ENCODE data around the gene GNB1L.

The GNB1L gene

GRCh38 chr22:19821523-19822300, 33.0 kb downstream of the GNB1L start:
- no peak for DNase-seq

GRCh38 chr22:19820880-19821522, 33.7 kb downstream of the GNB1L start:
- DNase-seq, result no peak

DNA sequence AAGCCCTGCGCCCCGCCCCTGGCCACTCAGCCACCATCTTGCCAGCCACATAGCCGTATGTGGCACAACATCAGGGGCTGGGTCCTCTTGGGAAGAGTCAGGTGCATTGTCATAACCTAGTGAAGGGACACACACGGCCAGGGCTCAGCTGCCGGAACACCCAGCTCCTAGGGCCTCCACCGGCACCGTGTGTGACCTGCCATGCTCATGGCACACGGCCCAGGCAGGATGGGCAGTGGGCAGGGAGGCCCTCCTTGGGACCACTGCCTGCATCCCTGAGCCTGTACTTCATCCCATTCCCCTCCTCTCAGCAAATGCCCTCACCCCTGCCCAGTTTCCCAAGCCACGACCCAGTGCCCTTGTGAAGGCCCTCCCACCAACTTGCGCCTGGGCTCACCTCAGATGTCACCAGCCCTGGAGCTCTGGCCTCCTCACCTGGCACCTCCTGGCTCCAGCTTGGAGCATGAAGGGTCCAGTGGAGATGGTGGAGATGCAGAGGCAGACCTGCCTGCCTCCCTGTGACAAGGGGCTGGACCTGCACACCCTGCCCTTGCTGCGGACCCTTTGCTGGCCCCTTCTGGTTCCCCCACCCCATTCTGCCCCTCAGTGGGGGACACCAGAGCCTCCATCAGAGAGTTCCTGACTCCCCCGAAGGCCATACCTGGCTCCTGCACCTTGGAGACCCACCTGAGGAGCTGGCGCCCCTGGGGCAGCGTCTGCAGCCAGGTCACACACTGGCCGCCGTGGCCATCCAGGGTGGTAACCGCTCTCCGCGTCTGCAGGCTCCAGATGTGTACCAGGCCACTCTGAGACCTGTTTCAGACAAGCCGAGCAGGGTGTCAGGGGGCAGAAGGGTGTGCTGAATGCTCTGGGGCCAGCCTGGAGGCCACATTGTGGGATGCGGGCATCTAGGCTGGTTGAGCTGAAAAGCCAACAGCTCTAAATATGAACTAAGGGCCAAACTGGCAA, 34.5 kb downstream of the GNB1L start:
- DNase-seq, result no peak

DNA sequence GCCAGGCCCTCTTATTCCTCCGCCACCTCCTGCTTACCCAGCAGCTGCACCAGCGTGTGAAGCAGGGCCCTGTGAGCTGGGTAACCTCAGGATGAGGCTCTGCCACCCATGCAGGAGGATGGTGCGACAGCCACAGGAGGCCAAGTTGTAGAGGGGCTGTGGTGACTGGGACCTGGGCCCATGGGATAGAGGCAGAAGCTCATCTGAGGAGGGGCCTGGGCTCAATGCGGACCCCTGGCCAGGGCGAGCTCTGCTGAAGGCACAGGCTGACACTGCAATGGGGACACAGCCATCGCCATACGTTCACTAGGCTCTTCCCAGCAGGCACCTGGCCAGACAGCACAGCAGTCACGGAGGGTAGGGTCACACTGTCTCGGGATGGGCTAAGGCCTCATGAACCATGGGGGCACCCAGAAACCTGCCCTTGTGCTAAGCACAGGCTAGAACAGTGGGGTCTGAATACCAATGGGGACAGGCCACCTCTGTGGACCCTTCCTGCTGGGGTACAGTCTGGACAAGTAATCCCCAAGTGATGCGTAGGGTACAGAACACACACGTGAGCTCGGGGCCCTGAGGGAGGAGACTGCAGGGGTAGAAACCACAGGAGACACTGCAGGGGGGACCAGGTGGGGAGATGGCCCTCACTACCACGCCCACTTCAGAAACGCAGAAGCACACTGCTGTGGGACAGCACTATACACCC, 35.3 kb downstream of the GNB1L start:
- DNase-seq, result no peak

- no peak for DNase-seq
These were observed 36.1 kb downstream of the GNB1L start for GRCh38 chr22:19818324-19819207.

GRCh38 chr22:19816372-19817119, 38.1 kb downstream of the GNB1L start:
- no peak for DNase-seq

DNA sequence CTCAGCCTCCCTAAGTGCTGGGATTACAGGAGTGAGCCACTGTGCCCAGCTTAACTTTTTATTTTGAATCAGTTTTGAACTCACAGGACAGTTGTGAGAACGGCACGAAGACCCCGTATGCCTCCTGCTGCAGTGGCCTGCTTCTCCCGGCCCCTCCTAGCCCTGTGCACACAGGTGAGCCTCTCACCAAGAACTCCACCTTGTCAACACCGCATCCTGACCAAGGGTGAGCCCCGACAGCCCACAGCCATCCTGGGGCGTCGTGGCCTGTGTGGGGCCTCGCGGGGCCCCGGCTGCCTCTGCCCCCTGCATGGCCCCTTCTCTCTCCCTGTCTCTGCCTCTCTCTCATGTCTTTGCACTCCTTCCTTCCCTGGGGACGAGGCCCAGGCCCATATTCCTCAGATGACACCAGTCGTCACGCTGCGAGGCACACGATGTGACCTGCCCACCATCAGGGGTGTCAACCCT, 38.8 kb downstream of the GNB1L start:
- DNase-seq, result no peak

DNA sequence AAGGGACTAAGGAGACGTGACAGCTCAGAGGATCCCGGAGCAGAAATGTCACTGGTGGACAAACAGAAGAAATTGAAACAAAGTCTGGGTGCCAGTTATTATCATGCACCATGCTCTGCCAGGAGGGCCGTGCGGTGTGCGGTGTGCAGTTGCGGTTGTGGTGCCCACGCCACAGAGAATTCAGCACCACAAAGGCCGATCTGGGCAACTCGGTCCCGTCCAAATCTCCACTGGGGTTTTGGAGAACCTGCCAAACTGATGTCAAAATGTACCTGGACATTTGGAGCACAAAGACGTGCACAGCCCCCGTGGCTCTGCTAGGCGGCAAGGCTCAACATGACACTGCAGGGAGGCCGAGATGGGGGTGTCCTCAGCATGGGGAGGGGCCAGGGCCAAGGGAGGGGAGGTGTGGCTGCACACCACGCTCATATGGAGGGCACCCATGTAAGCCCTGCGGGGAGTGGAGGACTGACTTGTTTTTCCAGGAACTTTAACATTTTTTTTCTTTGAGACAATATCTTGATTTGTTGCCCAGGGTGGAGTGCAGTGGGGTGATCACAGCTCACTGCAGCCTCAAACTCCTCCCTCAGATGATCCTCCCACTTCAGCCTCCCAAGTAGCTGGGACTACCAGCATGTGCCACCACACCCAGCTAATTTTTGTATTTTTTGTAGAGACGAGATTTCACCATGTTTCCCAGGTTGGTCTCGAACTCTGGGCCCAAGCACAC, 39.4 kb downstream of the GNB1L start:
- DNase-seq, result no peak

DNA sequence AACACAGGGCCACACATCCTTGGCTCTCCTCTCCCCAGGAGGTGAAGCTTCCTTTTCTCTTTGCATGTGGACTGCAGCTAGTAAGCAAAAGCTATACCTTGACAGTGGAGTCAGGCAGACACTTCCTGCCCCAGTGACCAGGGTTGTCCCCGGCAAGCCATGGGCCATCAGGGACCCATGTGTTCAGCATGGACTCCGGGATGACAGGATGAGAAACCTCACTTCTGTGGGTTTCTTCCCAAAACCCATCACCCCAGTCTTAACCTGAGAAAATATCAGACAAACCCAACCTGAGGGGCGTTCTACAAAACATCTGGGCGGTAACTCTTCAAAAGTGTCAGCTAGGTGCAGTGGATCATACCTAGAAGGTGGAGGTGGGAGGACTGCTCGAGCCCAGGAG, 40.2 kb downstream of the GNB1L start:
- no peak for DNase-seq

GRCh38 chr22:19812910-19813309, 41.8 kb downstream of the GNB1L start:
- no peak for DNase-seq

DNA sequence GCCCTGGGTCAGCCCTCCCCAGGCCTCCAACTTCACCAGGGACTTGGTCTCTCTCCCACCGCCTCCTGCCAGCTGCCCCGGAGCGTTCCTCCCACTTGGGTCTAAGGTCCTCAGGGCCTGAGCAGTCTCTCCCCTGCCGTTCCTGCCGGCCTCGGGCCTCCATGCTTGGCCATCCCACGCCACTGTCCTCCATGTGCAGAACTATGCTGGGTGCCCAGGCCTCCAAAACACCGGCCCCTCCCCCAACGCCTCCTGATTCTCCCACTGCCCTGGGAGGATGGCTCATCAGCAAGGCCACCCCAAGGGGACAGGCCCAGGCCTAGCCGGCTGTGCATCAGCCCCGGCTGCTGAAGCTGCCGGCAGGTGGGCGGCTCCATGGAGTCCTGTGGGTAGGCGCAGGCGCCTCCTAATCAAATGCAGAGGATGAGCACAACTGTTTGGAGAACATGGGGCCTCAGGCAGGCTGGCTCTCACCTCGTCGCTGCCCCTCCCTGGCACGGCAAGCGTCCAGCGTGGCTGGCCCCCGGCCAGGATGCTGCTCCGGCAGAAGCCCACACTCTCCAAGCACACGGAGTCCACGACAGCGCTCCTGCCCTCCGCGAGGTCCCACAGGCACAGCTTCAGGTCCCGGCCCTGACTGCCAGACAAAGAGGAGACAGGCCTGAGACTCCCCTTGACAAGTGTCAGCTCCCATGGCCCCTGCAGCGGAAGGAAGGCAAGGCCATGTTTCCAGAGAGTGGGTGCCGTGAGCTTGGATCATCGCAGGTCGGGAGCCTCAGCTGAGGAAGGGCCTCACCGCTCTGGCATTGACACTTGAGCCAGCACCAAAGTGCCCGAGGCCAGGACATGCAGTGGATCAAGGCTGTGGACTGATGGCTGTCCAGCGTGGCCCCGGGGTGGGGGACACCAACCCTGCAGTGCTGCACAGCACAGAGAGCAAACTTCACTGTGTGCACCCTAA, 42.6 kb downstream of the GNB1L start:
- no peak for DNase-seq

DNA sequence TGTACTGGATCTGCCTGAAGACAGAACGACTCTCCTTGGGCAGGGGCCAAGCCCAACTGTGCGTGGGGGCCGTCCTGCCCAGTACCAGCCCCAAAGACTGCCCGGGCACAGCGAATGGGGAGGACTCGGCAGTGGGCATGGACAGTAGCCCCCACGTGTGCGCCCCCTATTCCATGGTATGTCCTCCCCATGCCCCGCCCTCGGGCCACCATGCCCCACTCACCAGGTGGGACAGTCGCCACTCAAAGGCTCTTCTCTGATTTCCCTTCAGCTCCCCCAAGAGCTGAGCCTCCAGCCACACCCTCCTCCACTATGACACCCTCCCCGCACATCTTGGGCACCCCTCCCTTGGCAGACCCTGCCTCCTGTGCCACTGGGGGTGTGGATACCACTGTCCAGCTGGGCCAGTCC, 43.5 kb downstream of the GNB1L start:
- DNase-seq, result no peak

DNA sequence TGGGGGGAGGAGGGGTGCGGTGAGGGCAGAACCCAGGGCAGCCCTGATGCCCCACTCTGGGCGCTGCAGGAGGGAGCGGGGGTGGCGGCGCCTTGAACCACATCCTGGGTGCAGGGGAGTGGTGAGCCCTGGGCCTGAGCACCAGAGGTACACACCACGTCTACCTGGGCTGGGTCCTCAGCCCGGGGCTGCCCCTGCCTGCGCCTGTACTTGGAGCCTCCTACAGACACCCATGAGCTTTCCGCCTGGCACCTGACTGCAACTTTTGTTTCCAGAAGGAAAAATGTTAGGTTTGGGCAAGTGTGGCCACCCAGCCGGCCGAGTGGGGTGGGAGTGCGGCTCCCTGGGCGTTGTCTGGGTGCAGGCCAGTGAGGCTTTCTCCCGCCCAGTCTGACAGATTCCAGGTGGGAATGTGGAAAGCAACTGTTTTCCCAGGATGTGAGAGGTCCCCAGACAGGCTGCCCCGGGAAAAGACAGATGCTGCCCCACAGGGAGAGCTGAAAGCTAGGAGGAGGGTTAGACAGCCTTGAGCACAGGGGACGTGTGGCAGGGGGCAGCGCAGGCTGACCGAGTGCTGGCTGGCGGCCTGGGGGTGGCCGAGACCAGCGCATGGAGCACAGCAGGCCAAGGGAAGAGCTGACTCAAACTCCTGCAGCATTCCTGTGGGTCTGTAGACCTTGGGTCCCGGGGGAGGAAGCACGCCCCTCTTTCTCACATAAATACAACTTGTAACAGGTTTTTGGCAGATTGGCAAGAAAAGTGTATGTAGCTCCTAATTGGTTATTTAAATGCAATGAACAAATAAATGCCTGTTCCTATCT, 44.1 kb downstream of the GNB1L start:
- no peak for DNase-seq

DNA sequence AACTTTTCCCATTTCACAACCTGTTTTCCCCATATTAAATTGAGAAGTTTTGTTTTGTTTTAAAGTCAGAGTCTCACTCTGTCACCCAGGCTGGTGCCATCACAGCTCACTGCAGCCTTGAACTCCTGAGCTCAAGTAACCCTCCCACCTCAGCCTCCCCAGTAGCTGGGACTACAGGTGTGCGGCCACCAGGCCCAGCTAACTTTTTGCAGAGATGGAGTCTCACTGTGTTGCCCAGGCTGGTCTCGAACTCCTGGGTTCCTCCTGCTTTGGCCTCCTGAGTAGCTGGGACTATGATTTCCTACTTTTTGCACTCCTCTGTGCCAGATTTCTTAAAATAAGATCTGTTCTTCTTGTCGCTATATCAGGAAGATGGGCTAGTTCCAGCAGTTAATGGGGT, 44.9 kb downstream of the GNB1L start:
- no peak for DNase-seq

GRCh38 chr22:19808873-19809478, 45.7 kb downstream of the GNB1L start:
- DNase-seq, result no peak

DNA sequence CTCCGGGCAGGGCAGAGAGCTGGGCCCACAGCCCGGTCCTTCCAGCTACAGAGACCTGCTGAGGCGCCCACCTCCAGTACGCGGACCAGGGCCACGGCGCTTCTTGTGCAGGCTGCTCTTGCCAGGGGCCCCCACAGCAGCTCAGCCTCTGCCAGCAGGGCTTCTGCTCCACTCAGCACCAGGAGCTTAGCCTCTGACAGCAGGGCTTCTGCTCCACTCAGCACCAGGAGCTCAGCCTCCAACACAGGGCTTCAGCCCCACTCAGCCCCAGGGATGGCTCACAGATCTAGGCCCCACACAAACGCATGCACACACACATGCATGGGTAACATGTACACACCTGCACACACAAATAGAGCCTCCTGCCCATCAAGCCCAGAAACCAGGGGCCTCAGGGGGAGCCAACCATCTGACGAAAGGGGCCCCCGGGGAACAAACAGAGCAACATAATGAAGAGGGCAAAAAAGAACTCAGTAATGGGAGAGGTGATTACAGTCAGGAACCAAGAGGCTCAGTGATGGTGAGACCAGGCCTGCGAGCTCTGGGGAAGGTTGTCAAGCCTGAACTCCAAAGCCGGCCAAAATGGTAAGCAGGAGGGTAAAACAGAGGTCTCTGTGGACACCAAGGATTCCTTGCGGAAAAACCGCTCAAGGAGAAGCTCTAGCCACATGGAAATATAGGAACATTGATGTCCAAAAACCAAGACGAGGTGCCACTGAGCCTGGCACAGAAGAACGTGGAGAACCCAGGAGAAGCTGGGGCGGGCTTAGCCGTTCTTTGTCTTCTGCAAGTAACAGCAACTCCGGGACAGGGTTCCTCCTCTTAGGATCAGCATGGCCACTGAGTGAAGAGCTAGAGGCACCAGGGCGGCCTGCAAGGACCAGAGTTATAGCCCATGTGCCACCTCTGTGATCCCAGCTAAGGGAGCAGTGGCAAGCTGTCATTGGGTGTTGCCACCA, 46.5 kb downstream of the GNB1L start:
- DNase-seq, result no peak
